Stimulated activated CD8-positive, alpha-beta memory T cell treated with anti-CD3 and anti-CD28 coated beads, Interleukin-4, amount 100 ng/mL, for 24 hours (primary cell): ENCODE measurements around the gene CSGALNACT2.
A peak's percentile ranks its signal among the peaks of the same experiment; 100 is the strongest.

Experiments
- DNase-seq: peaks from one replicate; pipeline ENCODE4 v3.0.0-alpha.2; 2020; ENCODE audit warnings: low read depth

CSGALNACT2 gene

GRCh38 chr10:43124574-43125273 lies 13.5 kb upstream of the CSGALNACT2 start:
- DNase-seq: no peak

- DNase-seq: no peak
Observed at GRCh38 chr10:43125274-43125845, 12.9 kb upstream of the CSGALNACT2 start.

- no peak for DNase-seq
Observed at GRCh38 chr10:43125881-43126731, 12.1 kb upstream of the CSGALNACT2 start.

- no peak for DNase-seq
Observed at GRCh38 chr10:43126759-43127424, 11.4 kb upstream of the CSGALNACT2 start.

GRCh38 chr10:43127442-43127841 lies 10.8 kb upstream of the CSGALNACT2 start:
- DNase-seq: no peak

GRCh38 chr10:43128331-43128730 lies 9.9 kb upstream of the CSGALNACT2 start:
- no peak for DNase-seq

- no peak for DNase-seq
Observed at GRCh38 chr10:43128958-43129706, 9.1 kb upstream of the CSGALNACT2 start.

- no peak for DNase-seq
Observed at GRCh38 chr10:43130770-43131171, 7.5 kb upstream of the CSGALNACT2 start.

- no peak for DNase-seq
Observed at GRCh38 chr10:43131256-43131655, 7.0 kb upstream of the CSGALNACT2 start.

GRCh38 chr10:43131906-43132305 lies 6.3 kb upstream of the CSGALNACT2 start:
- no peak for DNase-seq

- no peak for DNase-seq
Observed at GRCh38 chr10:43132867-43133787, 5.1 kb upstream of the CSGALNACT2 start.

GRCh38 chr10:43134126-43134905 lies 3.9 kb upstream of the CSGALNACT2 start:
- no peak for DNase-seq

GRCh38 chr10:43135064-43135463 lies 3.2 kb upstream of the CSGALNACT2 start:
- DNase-seq: no peak

GRCh38 chr10:43135656-43136055 lies 2.6 kb upstream of the CSGALNACT2 start:
- no peak for DNase-seq

GRCh38 chr10:43136432-43136831 lies 1.8 kb upstream of the CSGALNACT2 start:
- no peak for DNase-seq

- no peak for DNase-seq
Observed at GRCh38 chr10:43136995-43137716, 1.1 kb upstream of the CSGALNACT2 start.

GRCh38 chr10:43137717-43138020 lies 576 bp upstream of the CSGALNACT2 start:
- no peak for DNase-seq

GRCh38 chr10:43138757-43139241 lies 554 bp downstream of the CSGALNACT2 start:
- peak; percentile 24 for DNase-seq

- no peak for DNase-seq
Observed at GRCh38 chr10:43141421-43141820, 3.2 kb downstream of the CSGALNACT2 start.
